Omental fat pad (tissue), 4 donors: ENCODE data around the gene UGT1A8. TPM values are rescaled to one million over a fixed set of nuclear protein-coding genes. Genes with fewer than 3 reads are reported as not detected.
"Not testable (repeated sequence)": the region's sequence is repeated elsewhere in the genome, so short reads cannot be mapped to it uniquely, and the experiment has no call there.

ENCODE experiments used
- ATAC-seq: fragments of 150-250 bp; one replicate; pipeline ENCODE4 v1.9.1; 2016; ENCODE audit warnings: mild to moderate bottlenecking, moderate library complexity; ENCODE audit not compliant: low FRiP score
- DNase-seq: peaks from one replicate; pipeline ENCODE4 v3.0.0-alpha.2; 2019; ENCODE audit warnings: low spot score
- total RNA-seq, 4 donors: library from RNA; depleted of rRNA; stranded (reverse); fragments of >200 nt; gene quantifications; one replicate each; pipeline ENCODE4 v1.1.0, GENCODE V29; 2016
- TF ChIP-seq, protein P1 (sequence below), 3 donors: fragments of 450-650 bp; IDR thresholded peaks; one replicate each; pipeline ENCODE4 v1.5.1; 2016 to 2017; ENCODE audit warnings: antibody characterized with exemption in 3 of 3, mild to moderate bottlenecking in 3 of 3, moderate library complexity in 2 of 3

The UGT1A8 gene
- total RNA-seq, 4 donors from 2014 or later = not detected

DNA sequence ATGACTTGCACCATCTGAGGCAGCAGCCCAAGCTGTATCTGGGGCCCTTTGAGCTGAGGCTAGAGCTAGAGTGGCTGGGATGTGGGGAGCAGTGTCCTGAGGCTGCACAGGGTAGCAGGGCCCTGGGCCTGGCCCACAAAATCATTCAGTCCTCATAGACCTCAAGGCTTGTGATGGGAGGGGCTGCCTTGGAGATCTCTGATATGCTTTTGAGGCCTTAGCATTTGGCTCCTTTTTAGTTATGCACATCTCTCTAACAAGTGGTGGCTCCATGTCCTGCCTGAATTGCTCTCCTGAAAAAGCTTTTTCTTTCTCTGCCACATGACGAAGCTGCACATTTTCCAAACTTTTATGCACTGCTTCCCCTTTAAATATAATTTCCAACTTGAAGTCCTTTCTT, 11.8 kb upstream of the UGT1A8 start:
- TF ChIP-seq, protein P1, sequence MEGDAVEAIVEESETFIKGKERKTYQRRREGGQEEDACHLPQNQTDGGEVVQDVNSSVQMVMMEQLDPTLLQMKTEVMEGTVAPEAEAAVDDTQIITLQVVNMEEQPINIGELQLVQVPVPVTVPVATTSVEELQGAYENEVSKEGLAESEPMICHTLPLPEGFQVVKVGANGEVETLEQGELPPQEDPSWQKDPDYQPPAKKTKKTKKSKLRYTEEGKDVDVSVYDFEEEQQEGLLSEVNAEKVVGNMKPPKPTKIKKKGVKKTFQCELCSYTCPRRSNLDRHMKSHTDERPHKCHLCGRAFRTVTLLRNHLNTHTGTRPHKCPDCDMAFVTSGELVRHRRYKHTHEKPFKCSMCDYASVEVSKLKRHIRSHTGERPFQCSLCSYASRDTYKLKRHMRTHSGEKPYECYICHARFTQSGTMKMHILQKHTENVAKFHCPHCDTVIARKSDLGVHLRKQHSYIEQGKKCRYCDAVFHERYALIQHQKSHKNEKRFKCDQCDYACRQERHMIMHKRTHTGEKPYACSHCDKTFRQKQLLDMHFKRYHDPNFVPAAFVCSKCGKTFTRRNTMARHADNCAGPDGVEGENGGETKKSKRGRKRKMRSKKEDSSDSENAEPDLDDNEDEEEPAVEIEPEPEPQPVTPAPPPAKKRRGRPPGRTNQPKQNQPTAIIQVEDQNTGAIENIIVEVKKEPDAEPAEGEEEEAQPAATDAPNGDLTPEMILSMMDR (IDR thresholded peaks at IDR 0.05) = no peak
- DNase-seq (no peak), ATAC-seq (no peak)

DNA sequence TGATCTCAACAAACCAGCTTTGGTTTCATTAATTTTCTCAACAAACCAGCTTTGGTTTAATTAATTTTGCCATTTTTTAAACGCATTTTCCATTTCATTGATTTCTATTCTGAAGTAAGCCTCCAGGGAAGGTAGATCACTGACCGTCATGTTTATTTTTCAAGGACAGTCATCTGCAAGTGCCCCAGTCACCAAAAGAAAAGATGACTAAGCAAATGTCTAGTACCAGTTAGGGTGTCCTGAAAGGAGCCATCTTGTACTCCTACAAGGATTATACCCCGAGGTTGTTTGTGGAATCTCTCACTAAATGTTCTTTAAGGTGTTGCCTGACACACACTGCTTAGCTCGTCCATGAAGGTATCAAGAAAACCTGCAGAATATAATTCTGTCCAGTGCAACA, 6.1 kb upstream of the UGT1A8 start:
- DNase-seq = no peak
- ATAC-seq = no peak
- TF ChIP-seq, protein P1 (IDR thresholded peaks at IDR 0.05) = no peak

DNA sequence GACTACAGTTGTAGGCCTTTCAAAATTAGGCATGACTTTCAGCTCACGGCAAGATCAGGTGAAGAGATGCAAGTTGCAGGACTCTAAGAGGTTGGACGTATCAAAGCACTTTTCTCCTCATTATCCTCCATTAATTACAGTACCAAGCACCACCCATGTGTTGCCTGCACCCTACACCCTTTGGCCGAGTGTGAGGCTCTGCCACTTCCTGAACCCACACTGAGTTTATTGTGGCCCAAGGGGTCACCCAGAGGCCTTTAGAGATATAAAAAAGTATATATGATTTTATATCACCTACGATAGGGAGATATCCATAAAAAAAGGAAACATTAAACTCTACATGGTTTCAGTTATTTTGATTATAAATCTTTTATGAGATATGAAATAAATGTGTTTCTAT, 2.8 kb downstream of the UGT1A8 start:
- DNase-seq (no peak), ATAC-seq (no peak)
- TF ChIP-seq, protein P1 (IDR thresholded peaks at IDR 0.05) = no peak

GRCh38 chr2:233621863-233622262, 4.4 kb downstream of the UGT1A8 start:
- ATAC-seq, DNase-seq: not testable (repeated sequence)

- ATAC-seq (no peak), DNase-seq (no peak)
- TF ChIP-seq, protein P1 (IDR thresholded peaks at IDR 0.05) = no peak
These were observed 10.0 kb downstream of the UGT1A8 start for GRCh38 chr2:233627331-233628025.

- DNase-seq, ATAC-seq: not testable (repeated sequence)
These were observed 18.9 kb downstream of the UGT1A8 start, which contains the start of gene UGT1A10 for GRCh38 chr2:233636306-233636705. Gene UGT1A10 (plus strand): TSS chr2:233636448. CDS start chr2:233636523, 75 bp downstream.

DNA sequence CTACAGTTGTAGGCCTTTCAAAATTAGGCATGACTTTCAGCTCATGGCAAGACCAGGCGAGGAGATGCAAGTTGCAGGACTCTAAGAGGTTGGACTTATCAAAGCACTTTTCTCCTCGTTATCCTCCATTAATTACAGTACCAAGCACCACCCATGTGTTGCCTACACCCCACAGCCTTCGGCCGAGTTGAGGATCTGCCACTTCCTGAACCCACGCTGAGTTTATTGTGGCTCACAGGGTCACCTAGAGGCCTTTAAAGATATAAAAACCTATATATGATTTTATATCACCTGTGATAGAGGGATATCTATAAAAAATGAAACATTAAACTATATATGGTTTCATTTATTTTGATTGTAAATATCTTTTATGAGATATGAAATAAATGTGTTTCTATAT, 21.4 kb downstream of the UGT1A8 start:
- TF ChIP-seq, protein P1 (IDR thresholded peaks at IDR 0.05) = no peak
- DNase-seq = no peak
- no peak for ATAC-seq

DNA sequence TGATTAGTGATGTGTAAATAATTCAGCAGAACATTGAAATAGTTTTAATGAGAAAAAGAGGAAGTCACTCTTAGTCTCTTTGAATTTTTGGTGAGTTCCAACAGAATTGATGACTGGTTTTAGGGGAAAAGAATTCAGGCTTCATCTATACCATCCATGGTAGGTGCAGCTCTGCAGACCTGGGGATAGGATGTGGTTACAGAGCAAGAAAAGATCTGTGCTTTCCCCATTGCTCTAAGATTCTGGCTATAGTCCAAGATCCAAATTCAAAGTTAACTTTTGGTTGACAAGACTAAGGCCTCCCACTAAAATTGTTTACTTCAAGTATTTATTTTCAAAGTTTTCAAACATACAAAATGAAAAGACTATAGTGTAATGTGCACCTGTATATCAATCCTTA, 22.4 kb downstream of the UGT1A8 start:
- TF ChIP-seq, protein P1 (IDR thresholded peaks at IDR 0.05) = no peak
- ATAC-seq (no peak), DNase-seq (no peak)
